CD4-positive, alpha-beta T cell (primary cell): Measurements from ENCODE around the gene BTBD8. TPM values are rescaled to one million over a fixed set of nuclear protein-coding genes. Genes with fewer than 3 reads are reported as not detected.

Experiments
- ATAC-seq: fragments of 200-7000 bp; cut with Tn5 transposase; one replicate; pipeline ENCODE4 v1.10.0; 2022; ENCODE audit warnings: mild to moderate bottlenecking; ENCODE audit not compliant: poor library complexity
- CTCF ChIA-PET: fragments of 350-600 bp; sonication (Branson Sonifier 250); formaldehyde crosslinking; loops from one replicate; lab custom pipeline; 2021; ENCODE audit warnings: antibody characterized with exemption, inconsistent platforms; lab: Charles Lee
- POLR2A ChIA-PET: fragments of 350-600 bp; sonication (Branson Sonifier 250); formaldehyde crosslinking; loops from one replicate; lab custom pipeline; 2021; ENCODE audit warnings: antibody characterized with exemption, inconsistent platforms; lab: Charles Lee
- DNase-seq, 14 experiments: peaks; one replicate each; pipeline ENCODE4 v3.0.0-alpha.2; 2013 to 2020; ENCODE audit warnings: mixed read lengths in 2 of 14
- H3K27ac ChIP-seq, 2 donors: one replicate each; pipeline versions ENCODE4 v1.5.1 to v1.7.0; 2013; ENCODE audit warnings: low read length in 2 of 2, low read depth in 1 of 2, mild to moderate bottlenecking in 1 of 2
- H3K27me3 ChIP-seq, 2 experiments: 1 replicate in 1 of 2; 2 replicates in 1 of 2; pipeline versions ENCODE4 v1.6.1 to v1.7.0; 2013; ENCODE audit warnings: low read length in 2 of 2, control low read depth in 1 of 2, mild to moderate bottlenecking in 1 of 2, moderate library complexity in 1 of 2; ENCODE audit not compliant: insufficient read depth in 2 of 2, control insufficient read depth in 1 of 2
- H3K36me3 ChIP-seq: one replicate; pipeline ENCODE4 v1.6.1; 2013; ENCODE audit warnings: low read length, control low read depth; ENCODE audit not compliant: insufficient read depth
- H3K4me1 ChIP-seq: one replicate; pipeline ENCODE4 v1.6.1; 2013; ENCODE audit warnings: low read length, control low read depth; ENCODE audit not compliant: insufficient read depth
- H3K4me3 ChIP-seq: one replicate; pipeline ENCODE4 v1.5.1; 2013; ENCODE audit warnings: mild to moderate bottlenecking, low read length, moderate library complexity
- H3K9me3 ChIP-seq, 2 experiments: 1 replicate in 1 of 2; 2 replicates in 1 of 2; pipeline versions ENCODE4 v1.6.1 to v1.7.0; 2013; ENCODE audit warnings: low read length in 2 of 2, mild to moderate bottlenecking in 2 of 2, control low read depth in 1 of 2, moderate library complexity in 1 of 2; ENCODE audit not compliant: control insufficient read depth in 1 of 2, insufficient read depth in 1 of 2
- H3K27ac Mint-ChIP-seq: one replicate; pipeline ENCODE4 v1.8.0; 2020; ENCODE audit warnings: mixed read lengths
- H3K27me3 Mint-ChIP-seq: one replicate; pipeline ENCODE4 v1.8.0; 2021; ENCODE audit warnings: mixed read lengths
- H3K36me3 Mint-ChIP-seq: one replicate; pipeline ENCODE4 v1.8.0; 2021; ENCODE audit warnings: low read depth, mixed read lengths
- H3K4me1 Mint-ChIP-seq: one replicate; pipeline ENCODE4 v1.8.0; 2021; ENCODE audit warnings: low read depth, mixed read lengths
- H3K4me3 Mint-ChIP-seq: one replicate; pipeline ENCODE4 v1.8.0; 2020; ENCODE audit warnings: mild to moderate bottlenecking, mixed read lengths
- H3K9me3 Mint-ChIP-seq: one replicate; pipeline ENCODE4 v1.8.0; 2020; ENCODE audit warnings: mixed read lengths
- CTCF ChIP-seq: fragments of 200-600 bp; IDR thresholded peaks from one replicate; pipeline ENCODE4 v1.8.0; 2022; ENCODE audit warnings: antibody characterized with exemption, mild to moderate bottlenecking
- intact Hi-C, 2 experiments: fragments of 100-400 bp; cut with DNase I in 1 of 2; cut with micrococcal nuclease in 1 of 2; formaldehyde crosslinking; loops; one replicate each; pipeline versions ENCODE4 v1.15.1 to v1.9.0; 2023 to 2025; cut with DNase I, micrococcal nuclease
- total RNA-seq, 174 experiments: library from RNA in 2 of 174; stranded (reverse) in 2 of 174; gene quantifications; one replicate each; pipeline ENCODE4 v1.2.3 and lab custom pipeline; 2021 to 2026

The BTBD8 gene
- total RNA-seq, 2 experiments from 2014 or later = 1.8 to 2.8 TPM

GRCh38 chr1:92191726-92192125 lies 111.6 kb downstream of the BTBD8 start:
- CTCF ChIA-PET = no interaction called here
- H3K4me1 ChIP-seq = no peaks in the 10 kb centered on the region
- Mint-ChIP-seq H3K27ac (no peak overlapping the region), H3K9me3 (no peaks in the 10 kb centered on the region), H3K4me1 (no peaks in the 10 kb centered on the region), H3K36me3 (no peaks in the 10 kb centered on the region), H3K27me3 (no peaks in the 10 kb centered on the region), H3K4me3 (no peak overlapping the region)
- intact Hi-C loops = no loop called here
- no peak for DNase-seq
- no peaks in the 10 kb centered on the region for H3K27me3 ChIP-seq
- H3K9me3 ChIP-seq = no peaks in the 10 kb centered on the region
- H3K27ac ChIP-seq = no peak overlapping the region
- ATAC-seq = no peak
- POLR2A ChIA-PET = no interaction called here
- no peaks in the 10 kb centered on the region for H3K36me3 ChIP-seq
- no peak overlapping the region for H3K4me3 ChIP-seq
- TF ChIP-seq CTCF = no peak

DNA sequence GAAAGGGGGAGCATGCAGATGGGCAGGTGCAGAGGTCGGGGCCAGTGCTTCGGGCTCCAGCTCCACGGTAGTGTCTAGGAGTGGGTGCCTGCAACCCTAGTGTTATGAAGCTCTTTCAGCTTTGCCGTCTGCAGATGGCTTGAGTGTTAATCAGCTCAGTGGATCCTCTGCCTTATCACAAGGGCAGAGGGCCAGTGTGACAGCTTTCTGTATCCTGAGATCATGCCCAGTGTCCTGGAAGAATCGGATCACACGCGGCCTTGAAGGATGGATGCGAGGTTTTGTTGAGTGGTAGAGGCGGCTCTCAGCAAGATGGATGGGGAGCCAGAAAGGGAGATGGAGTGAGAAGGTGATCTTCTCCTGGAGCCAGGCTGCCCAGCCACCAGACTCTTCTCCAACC lies 112.1 kb downstream of the BTBD8 start:
- H3K36me3 ChIP-seq = no peaks in the 10 kb centered on the region
- DNase-seq = no peak
- no peak overlapping the region for H3K4me3 Mint-ChIP-seq

DNA sequence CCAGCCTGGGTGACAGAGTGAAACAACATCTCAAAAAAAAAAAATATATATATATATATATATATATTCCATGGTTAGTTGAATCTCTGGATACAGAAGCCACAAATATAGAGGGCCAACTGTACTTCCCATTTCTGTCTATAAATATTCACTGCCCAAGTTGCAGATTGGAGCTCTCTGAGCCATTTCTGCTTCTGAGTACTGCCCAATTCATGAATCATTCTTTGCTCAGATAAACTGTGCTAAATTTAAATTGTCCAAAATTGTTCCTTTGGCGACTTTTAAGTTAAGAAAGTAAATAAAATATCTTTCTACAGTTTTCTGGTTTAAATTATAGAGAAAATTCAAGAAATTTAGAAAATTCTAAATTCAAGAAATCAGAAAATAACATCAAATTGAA lies 114.4 kb downstream of the BTBD8 start:
- Histone ChIP-seq H3K9me3 (no peaks in the 10 kb centered on the region), H3K4me3 (no peak overlapping the region), H3K4me1 (no peaks in the 10 kb centered on the region), H3K36me3 (no peaks in the 10 kb centered on the region), H3K27me3 (no peaks in the 10 kb centered on the region), H3K27ac (no peak overlapping the region)
- Mint-ChIP-seq H3K27ac (no peak overlapping the region), H3K9me3 (no peaks in the 10 kb centered on the region), H3K4me3 (no peak overlapping the region), H3K4me1 (no peaks in the 10 kb centered on the region), H3K36me3 (no peaks in the 10 kb centered on the region), H3K27me3 (no peaks in the 10 kb centered on the region)
- ChIA-PET POLR2A (no interaction called here), CTCF (no interaction called here)
- no peak for TF ChIP-seq CTCF
- DNase-seq (no peak), ATAC-seq (no peak)
- intact Hi-C loops = no loop called here

More for the DNA sequence above, 112.1 kb downstream of the BTBD8 start:
- no peaks in the 10 kb centered on the region for H3K4me1 ChIP-seq
- no peaks in the 10 kb centered on the region for H3K27me3 ChIP-seq
- H3K4me3 ChIP-seq = no peak overlapping the region
- Mint-ChIP-seq H3K27ac (no peak overlapping the region), H3K4me1 (no peaks in the 10 kb centered on the region), H3K36me3 (no peaks in the 10 kb centered on the region), H3K27me3 (no peaks in the 10 kb centered on the region), H3K9me3 (no peaks in the 10 kb centered on the region)
- ChIA-PET POLR2A (no interaction called here), CTCF (no interaction called here)
- intact Hi-C loops = no loop called here
- H3K9me3 ChIP-seq = no peaks in the 10 kb centered on the region
- no peak overlapping the region for H3K27ac ChIP-seq
- no peak for TF ChIP-seq CTCF
- ATAC-seq = no peak
